HUES48 (cell line): Measurements from ENCODE around the gene RPRD1B.

Experiments used
- H3K27ac ChIP-seq: one replicate; pipeline ENCODE4 v1.7.0; 2013; ENCODE audit warnings: low read depth, low read length, inconsistent platforms
- H3K27me3 ChIP-seq: 2 replicates; pipeline ENCODE4 v1.6.1; 2013; ENCODE audit warnings: mild to moderate bottlenecking, low read length; ENCODE audit not compliant: control insufficient read depth, insufficient read depth
- H3K36me3 ChIP-seq: 2 replicates; pipeline ENCODE4 v1.6.1; 2013; ENCODE audit warnings: low read length; ENCODE audit not compliant: control insufficient read depth, insufficient read depth
- H3K4me1 ChIP-seq: 2 replicates; pipeline ENCODE4 v1.6.1; 2013; ENCODE audit warnings: mild to moderate bottlenecking, low read length; ENCODE audit not compliant: control insufficient read depth, insufficient read depth
- H3K4me3 ChIP-seq: 2 replicates; pipeline ENCODE4 v1.5.1; 2013; ENCODE audit warnings: mild to moderate bottlenecking, low read depth, low read length
- H3K9ac ChIP-seq: 2 replicates; pipeline ENCODE4 v1.6.1; 2013; ENCODE audit warnings: mild to moderate bottlenecking, low read depth, low read length, moderate library complexity
- H3K9me3 ChIP-seq: 2 replicates; pipeline ENCODE4 v1.6.1; 2013; ENCODE audit warnings: low read length; ENCODE audit not compliant: control insufficient read depth, insufficient read depth

RPRD1B gene

DNA sequence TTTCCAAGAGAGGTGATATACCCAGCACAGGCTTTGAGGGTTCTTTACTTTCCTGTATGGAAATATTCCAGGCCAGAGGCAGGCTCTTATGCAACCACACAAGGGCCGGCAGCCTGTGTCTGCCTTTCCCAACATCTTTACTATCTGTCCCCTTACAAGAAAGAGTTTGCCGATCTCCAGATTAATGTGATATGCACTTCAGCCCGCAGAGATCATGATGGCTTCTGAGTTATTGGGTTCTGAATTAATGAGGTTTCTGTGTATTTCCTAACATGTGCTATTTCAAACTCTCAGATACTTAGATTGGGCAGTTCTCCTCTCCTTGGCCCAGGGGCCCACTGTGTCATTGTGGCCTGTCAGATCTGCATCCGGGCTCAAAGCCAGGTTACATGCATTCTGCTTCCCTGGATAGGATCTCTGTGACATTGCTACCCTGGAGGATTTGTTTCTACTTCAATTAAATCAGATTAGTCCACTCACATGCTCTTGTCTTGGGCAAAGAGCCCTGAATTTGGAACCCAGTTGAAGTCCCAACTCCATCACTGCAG is 75.0 kb downstream of the RPRD1B start:
- Histone ChIP-seq H3K27me3 (no peaks in the 10 kb centered on the region), H3K9ac (no peak overlapping the region), H3K27ac (no peak overlapping the region)

DNA sequence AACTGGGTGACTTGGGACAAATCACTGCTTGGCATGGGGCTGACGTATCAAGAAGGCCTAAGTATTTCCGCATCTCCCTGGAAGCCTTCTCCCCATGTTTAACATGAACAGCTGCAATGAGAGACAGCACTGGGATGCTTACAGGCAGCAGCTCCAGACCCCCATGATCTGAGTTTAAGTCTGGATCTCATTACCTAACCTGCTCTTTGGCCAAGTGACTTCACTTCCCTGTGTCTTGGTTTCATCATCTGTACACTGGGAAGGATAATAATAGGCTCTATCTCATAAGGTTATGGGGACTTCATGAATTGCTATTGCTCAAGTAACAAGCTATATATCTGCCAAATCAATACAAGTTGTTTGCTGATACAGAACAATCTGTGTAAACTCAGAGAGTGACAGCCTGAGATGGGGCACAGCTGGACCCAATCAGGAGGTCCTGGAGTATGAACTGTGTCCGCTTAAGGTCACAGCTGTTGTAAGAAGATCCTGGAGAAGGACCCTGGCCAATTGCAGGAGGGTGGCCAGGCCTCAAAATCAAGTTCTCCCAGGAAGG is 75.5 kb downstream of the RPRD1B start:
- Histone ChIP-seq H3K9me3 (no peaks in the 10 kb centered on the region), H3K4me3 (no peak overlapping the region), H3K9ac (no peak overlapping the region), H3K4me1 (no peaks in the 10 kb centered on the region), H3K36me3 (no peaks in the 10 kb centered on the region), H3K27me3 (no peaks in the 10 kb centered on the region), H3K27ac (no peak overlapping the region)

More for the DNA sequence above, 75.0 kb downstream of the RPRD1B start:
- H3K4me3 ChIP-seq: no peak overlapping the region
- H3K4me1 ChIP-seq: no peaks in the 10 kb centered on the region
- H3K36me3 ChIP-seq: no peaks in the 10 kb centered on the region
- no peaks in the 10 kb centered on the region for H3K9me3 ChIP-seq

DNA sequence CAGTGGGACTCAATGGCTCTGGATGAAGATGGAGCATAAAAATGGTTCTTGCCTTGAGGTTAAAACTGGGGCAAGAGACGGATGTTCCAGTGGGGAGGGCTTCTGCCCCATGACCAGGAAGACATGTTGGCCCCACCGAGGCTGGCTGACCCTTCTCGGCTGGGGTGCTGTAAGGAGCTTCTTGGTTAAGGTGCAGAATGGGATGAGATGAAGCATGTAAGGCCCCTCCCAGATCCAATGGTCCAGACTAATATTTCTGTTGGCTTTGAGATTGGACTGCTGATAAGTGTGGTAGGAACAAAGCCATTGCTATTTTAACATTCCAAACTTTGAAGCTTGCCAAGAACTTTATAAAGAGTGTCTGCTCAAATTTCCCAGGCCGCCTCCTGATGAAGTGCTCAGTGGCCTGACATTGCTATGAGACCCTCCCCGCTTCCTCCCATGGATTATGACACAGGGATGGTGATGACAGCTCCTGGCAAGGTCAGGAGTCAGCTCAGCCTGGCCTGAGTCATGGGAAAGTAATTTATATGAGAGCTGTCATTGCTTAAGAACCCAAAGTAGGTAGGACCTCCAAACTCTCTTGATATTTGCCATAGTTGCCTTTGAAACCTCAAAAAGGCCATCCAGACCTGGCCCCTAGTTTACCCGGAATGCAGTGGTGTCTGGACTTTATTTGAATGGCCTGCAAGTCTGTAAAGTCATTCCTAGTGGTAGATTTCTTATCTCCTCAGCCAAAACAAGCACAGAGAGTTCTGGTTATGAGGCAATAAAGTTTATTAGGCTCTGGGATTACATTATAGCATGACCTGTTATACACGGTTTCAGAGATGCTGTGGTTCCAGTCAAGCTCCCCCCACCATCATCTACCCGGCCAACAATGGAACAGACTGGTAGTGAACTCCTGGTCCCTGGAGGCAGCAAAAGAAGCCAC is 76.3 kb downstream of the RPRD1B start:
- no peak overlapping the region for H3K27ac ChIP-seq
- H3K4me1 ChIP-seq: no peaks in the 10 kb centered on the region
- H3K9ac ChIP-seq: no peak overlapping the region

DNA sequence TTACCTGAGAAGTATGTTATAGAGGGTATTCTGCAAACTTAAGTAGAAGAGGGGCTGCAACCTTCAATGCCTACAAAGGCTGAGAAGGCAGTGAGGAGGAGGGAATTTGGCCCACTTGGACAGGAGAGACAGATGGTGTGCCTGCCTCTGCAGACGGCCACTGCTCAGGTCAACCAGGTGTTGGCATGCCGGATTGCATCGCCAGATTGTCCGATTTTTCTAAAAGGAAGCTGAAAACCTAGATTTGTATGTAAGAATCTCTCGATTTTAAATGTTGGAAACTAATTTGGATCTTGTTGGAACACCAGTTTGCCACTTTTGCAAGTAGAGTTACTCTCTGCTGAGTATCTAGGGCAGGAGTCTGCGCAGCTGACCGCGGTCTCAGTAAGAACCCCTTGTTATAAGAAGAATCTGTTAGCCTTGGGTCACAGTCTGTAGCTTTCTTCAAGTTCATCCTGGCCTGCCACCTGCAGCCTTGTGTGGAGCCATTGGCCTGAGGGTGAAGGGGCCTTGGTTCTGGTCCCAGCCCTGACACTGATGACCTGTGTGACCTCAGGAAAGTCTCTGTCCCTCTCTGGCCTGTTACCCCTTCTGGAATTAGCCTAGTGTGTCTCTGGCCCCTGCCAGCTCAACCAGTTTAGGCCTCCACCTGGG is 77.1 kb downstream of the RPRD1B start:
- Histone ChIP-seq H3K9me3 (no peaks in the 10 kb centered on the region), H3K9ac (no peak overlapping the region), H3K27me3 (no peaks in the 10 kb centered on the region), H3K27ac (no peak overlapping the region), H3K36me3 (no peaks in the 10 kb centered on the region), H3K4me1 (no peaks in the 10 kb centered on the region), H3K4me3 (no peak overlapping the region)

More for the DNA sequence above, 76.3 kb downstream of the RPRD1B start:
- Histone ChIP-seq H3K36me3 (no peaks in the 10 kb centered on the region), H3K27me3 (no peaks in the 10 kb centered on the region), H3K4me3 (no peak overlapping the region), H3K9me3 (no peaks in the 10 kb centered on the region)

DNA sequence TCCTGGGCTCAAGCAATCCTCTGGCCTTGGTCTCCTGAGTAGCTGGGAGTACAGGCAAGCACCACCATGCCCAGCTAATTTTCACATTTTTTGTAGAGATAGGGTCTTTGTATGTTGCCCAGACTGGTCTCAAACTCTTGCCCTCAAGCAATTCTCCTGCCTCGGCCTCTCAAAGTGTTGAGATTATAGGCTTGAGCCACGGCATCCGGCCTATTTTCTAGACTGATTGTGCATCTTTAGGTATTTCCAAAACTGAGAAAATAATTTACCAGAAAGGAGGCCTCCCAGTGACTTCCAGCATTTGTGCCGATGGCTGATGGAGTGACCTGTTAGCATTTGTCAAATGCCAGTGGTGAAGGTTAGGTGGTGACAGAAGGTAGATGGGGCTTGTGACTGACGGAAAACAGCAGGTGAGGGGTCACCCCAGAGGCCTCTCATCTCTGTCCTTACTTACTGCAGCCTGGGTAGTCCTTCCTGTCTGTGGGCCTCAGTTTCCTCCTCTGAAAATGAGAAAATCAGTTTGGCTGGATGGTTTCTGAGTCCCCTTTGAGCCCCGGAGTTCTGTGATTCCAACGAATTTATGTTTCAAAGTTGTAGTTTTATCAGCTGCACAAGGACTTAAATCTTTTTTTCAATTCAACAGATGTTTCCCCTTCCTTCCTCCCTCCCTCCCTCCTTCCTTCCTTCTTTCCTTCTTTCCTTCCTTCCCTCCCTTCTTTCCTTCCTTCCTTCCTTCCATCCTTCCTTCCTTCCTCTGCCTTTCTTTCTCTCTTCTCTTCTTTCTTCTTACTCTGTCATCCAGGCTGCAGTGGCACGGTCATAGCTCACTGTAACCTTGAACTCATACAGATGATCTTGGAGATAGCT is 78.1 kb downstream of the RPRD1B start:
- H3K4me1 ChIP-seq: no peaks in the 10 kb centered on the region
- H3K9me3 ChIP-seq: no peaks in the 10 kb centered on the region
- no peaks in the 10 kb centered on the region for H3K36me3 ChIP-seq
- no peaks in the 10 kb centered on the region for H3K27me3 ChIP-seq
- no peak overlapping the region for H3K27ac ChIP-seq
- H3K9ac ChIP-seq: no peak overlapping the region
- H3K4me3 ChIP-seq: no peak overlapping the region

DNA sequence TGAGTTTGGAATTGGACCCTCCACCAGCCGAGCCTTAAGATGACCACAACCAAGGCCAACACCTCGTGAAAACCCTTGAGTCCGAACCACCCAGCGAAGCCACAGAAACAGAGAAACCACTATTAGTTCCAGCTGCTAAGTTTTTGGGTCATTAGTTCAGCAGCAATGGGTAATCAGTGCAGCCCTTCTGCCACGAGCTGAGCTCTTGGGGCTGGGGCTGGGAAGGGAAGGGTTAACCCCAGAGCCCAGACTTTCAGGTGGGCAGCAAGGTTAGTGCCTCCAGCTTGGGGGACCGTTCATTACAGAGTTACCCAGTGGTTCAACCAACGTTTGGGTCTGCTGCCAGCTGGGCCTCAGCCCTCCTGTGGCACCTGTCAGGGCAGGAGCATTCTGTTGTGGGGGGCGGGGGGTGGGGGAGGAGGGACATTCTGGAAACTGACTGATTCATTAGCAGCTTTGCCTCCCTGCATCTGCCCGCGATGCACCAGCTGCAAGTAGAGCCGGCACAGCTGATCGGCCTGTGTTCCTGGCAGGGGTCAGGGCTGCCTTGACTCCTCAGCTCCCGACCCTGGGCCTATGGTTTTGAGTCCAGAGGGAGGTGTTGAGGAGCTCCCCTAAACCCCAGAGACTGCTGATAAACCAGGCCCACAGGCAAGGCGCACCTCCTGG is 78.8 kb downstream of the RPRD1B start:
- no peak overlapping the region for H3K4me3 ChIP-seq
- no peaks in the 10 kb centered on the region for H3K36me3 ChIP-seq
- H3K27ac ChIP-seq: no peak overlapping the region
- no peaks in the 10 kb centered on the region for H3K9me3 ChIP-seq
- no peaks in the 10 kb centered on the region for H3K4me1 ChIP-seq
- no peaks in the 10 kb centered on the region for H3K27me3 ChIP-seq
- H3K9ac ChIP-seq: no peak overlapping the region

GRCh38 chr20:38112930-38113294 is 79.4 kb downstream of the RPRD1B start:
- Histone ChIP-seq H3K4me3 (no peak overlapping the region), H3K36me3 (no peaks in the 10 kb centered on the region), H3K9me3 (no peaks in the 10 kb centered on the region), H3K27ac (no peak overlapping the region), H3K4me1 (no peaks in the 10 kb centered on the region), H3K9ac (no peak overlapping the region), H3K27me3 (no peaks in the 10 kb centered on the region)

DNA sequence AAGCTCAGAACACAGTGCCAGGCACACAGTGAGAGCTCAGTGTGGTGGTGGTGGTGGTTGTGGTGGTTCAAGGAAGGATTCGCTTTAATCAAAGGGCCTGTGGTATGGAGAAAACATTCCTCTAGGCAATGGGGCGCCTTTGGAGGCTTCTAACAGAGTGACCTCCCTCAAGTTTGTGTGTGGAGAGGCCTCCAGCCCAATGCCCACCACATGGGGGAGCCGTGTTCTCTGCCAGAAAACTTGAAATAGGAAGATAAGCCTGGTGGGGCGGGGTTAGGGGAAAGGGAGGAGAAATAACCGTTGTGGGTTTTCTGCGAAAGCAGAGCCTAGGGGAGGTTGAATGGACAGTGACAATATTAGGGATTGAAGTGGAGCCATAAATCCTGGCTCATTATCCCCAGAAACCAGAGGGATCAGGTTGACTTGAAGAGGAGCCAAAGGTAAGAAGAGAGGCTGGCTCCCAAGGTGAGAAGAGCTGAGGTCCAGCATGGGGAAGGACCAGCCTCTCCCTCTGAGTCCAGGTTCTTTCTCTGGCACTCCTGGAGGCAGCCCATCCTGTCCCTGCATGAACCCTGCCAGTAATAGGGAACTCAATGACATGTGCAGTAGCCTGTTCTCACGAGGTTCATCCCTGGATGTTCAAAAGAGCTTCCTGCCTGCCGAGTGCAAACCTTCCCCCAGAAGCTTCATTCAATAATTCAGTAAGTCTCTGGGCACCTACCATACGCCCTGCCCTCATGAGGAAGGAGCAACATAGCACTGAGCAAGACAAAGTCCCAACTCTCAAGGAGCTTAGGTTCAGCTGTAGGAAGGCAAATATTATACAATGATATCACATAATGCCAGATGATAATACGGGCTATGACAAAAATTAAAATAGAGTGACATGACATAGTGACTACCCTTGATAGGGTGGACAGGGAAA is 80.1 kb downstream of the RPRD1B start:
- no peaks in the 10 kb centered on the region for H3K36me3 ChIP-seq
- no peaks in the 10 kb centered on the region for H3K9me3 ChIP-seq
- H3K9ac ChIP-seq: no peak overlapping the region
- H3K4me3 ChIP-seq: no peak overlapping the region
- no peaks in the 10 kb centered on the region for H3K27me3 ChIP-seq
- H3K27ac ChIP-seq: no peak overlapping the region
- H3K4me1 ChIP-seq: no peaks in the 10 kb centered on the region

DNA sequence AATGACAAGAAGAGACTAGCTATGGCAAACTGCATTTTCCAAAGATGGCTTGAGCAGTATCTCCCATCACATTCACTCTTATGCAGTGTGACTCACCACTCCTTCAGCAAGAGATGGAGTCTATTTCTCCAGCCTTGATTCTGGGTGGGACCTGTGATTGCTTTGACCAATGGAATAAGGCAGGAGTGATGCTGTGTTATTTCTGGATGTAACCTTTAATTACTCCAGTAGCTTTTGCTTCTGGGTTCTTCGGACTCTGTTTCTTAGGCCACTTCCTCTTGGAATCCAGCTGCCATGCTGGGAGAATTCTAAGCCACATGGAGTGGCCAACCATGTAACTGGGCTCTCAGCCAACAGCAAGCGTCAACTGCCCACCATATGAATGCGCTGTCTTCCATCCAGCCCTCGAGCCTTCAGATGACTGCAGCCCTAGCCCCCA is 80.8 kb downstream of the RPRD1B start:
- no peak overlapping the region for H3K4me3 ChIP-seq
- no peaks in the 10 kb centered on the region for H3K36me3 ChIP-seq
- H3K4me1 ChIP-seq: no peaks in the 10 kb centered on the region
- no peaks in the 10 kb centered on the region for H3K9me3 ChIP-seq
- no peaks in the 10 kb centered on the region for H3K27me3 ChIP-seq
- H3K27ac ChIP-seq: no peak overlapping the region
- H3K9ac ChIP-seq: no peak overlapping the region
